GM23248 (cell line): ENCODE measurements around the gene RENBP. TPM values are rescaled to one million over a fixed set of nuclear protein-coding genes. Genes with fewer than 3 reads are reported as not detected.
A peak's percentile ranks its signal among the peaks of the same experiment; 100 is the strongest.

Experiments used
- DNase-seq: peaks from one replicate; pipeline ENCODE4 v3.0.0-alpha.2; 2015
- H2AFZ ChIP-seq: fragments of 200-600 bp; sonication (generic); 2 replicates; pipeline ENCODE4 v1.6.1; 2016; ENCODE audit warnings: antibody characterized with exemption
- H3F3A ChIP-seq: fragments of 200-600 bp; sonication (generic); 2 replicates; pipeline ENCODE4 v1.6.1; 2016; ENCODE audit warnings: mild to moderate bottlenecking, antibody characterized with exemption, mixed run types; ENCODE audit not compliant: insufficient read depth
- H3K27ac ChIP-seq: fragments of 200-600 bp; sonication (generic); 2 replicates; pipeline ENCODE4 v1.5.1; 2016; ENCODE audit warnings: mild to moderate bottlenecking
- H3K27me3 ChIP-seq: fragments of 200-600 bp; sonication (generic); replicated peaks from 2 replicates; pipeline ENCODE4 v1.6.1; 2016; ENCODE audit warnings: mild to moderate bottlenecking; ENCODE audit not compliant: insufficient read depth
- H3K36me3 ChIP-seq: fragments of 200-600 bp; sonication (generic); 2 replicates; pipeline ENCODE4 v1.6.1; 2016; ENCODE audit warnings: low read depth, mild to moderate bottlenecking
- H3K4me1 ChIP-seq: fragments of 200-600 bp; sonication (generic); 2 replicates; pipeline ENCODE4 v1.6.1; 2016; ENCODE audit warnings: mild to moderate bottlenecking; ENCODE audit not compliant: insufficient read depth
- H3K4me2 ChIP-seq: fragments of 200-600 bp; sonication (generic); one replicate; pipeline ENCODE4 v1.6.1; 2016; ENCODE audit warnings: mild to moderate bottlenecking; ENCODE audit not compliant: unreplicated experiment
- H3K4me3 ChIP-seq: fragments of 200-600 bp; sonication (generic); 2 replicates; pipeline ENCODE4 v1.5.1; 2016; ENCODE audit warnings: mild to moderate bottlenecking
- H3K79me2 ChIP-seq: fragments of 200-600 bp; sonication (generic); 2 replicates; pipeline ENCODE4 v1.6.1; 2016; ENCODE audit warnings: mild to moderate bottlenecking; ENCODE audit not compliant: insufficient read depth
- H3K9ac ChIP-seq: fragments of 200-600 bp; sonication (generic); 2 replicates; pipeline ENCODE4 v1.6.1; 2016; ENCODE audit warnings: mild to moderate bottlenecking
- H3K9me2 ChIP-seq: fragments of 200-600 bp; sonication (generic); 2 replicates; pipeline ENCODE4 v1.6.1; 2016; ENCODE audit warnings: mixed run types, mild to moderate bottlenecking, moderate library complexity; ENCODE audit not compliant: insufficient read depth
- H3K9me3 ChIP-seq: fragments of 200-600 bp; sonication (generic); one replicate; pipeline ENCODE4 v1.6.1; 2017; ENCODE audit warnings: low read depth
- H4K20me1 ChIP-seq: fragments of 200-600 bp; sonication (generic); 2 replicates; pipeline ENCODE4 v1.6.0; 2016; ENCODE audit not compliant: insufficient read depth
- EZH2 ChIP-seq: fragments of 200-600 bp; sonication (generic); IDR thresholded peaks from 2 replicates; pipeline ENCODE4 v1.6.1; 2018; ENCODE audit warnings: antibody characterized with exemption, mild to moderate bottlenecking; ENCODE audit not compliant: insufficient read depth, poor library complexity, severe bottlenecking
- EZH2phosphoT487 ChIP-seq: fragments of 200-600 bp; sonication (generic); IDR thresholded peaks from 2 replicates; pipeline ENCODE4 v1.6.1; 2018; ENCODE audit warnings: antibody characterized with exemption, moderate library complexity, mild to moderate bottlenecking, low read depth; ENCODE audit not compliant: insufficient read depth
- WGBS, 2 experiments: methylation state at CpG; one replicate each; pipeline ENCODE4 v1.1.6; 2015 to 2017; ENCODE audit warnings: low lambda C conversion rate in 2 of 2, low coverage in 1 of 2; ENCODE audit errors: missing lambda C conversion rate in 2 of 2; 5-methylcytosine and 5-hydroxymethylcytosine counted together
- in situ Hi-C: fragments of 300-500 bp; cut with MboI; formaldehyde crosslinking; loops from 2 replicates; pipeline ENCODE4 v1.15.0; 2020
- polyA plus RNA-seq: library from polyadenylated mRNA; unstranded; fragments of >200 nt; fragmentation: Nextera tagmentation; extraction: Ambion mirVana; gene quantifications from 2 replicates; pipeline ENCODE4 v1.2.1, GENCODE V29; 2016
- total RNA-seq: library from RNA; depleted of rRNA; stranded (reverse); fragments of >200 nt; shearing (Covaris generic); gene quantifications from 2 replicates; pipeline ENCODE4 v1.2.3, GENCODE V29; 2014

Gene RENBP
- total and polyA plus RNA-seq, 2 experiments from 2014 or later, result 0.11 TPM; not detected in 1

- Histone ChIP-seq H3K27me3 (no peaks in the 10 kb centered on the region), H3K36me3 (no peaks in the 10 kb centered on the region), H3K9ac (no peak overlapping the region), H3K79me2 (peaks cover 41% of the 10 kb centered on the region), H3K4me2 (no peak overlapping the region), H3K9me2 (no peaks in the 10 kb centered on the region), H3F3A (0 out of 2 replicates have a peak, but pooled peaks cover 6% of the 10 kb centered on the region), H2AFZ (no peak overlapping the region), H3K4me3 (no peak overlapping the region), H3K4me1 (no peaks in the 10 kb centered on the region), H3K9me3 (no peaks in the 10 kb centered on the region), H4K20me1 (no peaks in the 10 kb centered on the region), H3K27ac (no peak overlapping the region)
- TF ChIP-seq EZH2, result no peak
- no peak for TF ChIP-seq EZH2phosphoT487
- no peak for DNase-seq
- in situ Hi-C loops, result loop anchor here (10.0 kb wide), 1 partner anchor 177 kb away; no protein-coding TSS in a partner anchor
- WGBS, 2 experiments, result 84 to 87% methylated on average over 12 of the region's 13 CpGs
These were observed 12.7 kb downstream of the RENBP start for GRCh38 chrX:153931748-153932147.

- Histone ChIP-seq H4K20me1 (no peaks in the 10 kb centered on the region), H3K4me2 (no peak overlapping the region), H3K36me3 (no peaks in the 10 kb centered on the region), H3K9me2 (no peaks in the 10 kb centered on the region), H3K4me3 (no peak overlapping the region), H3K27me3 (no peaks in the 10 kb centered on the region), H3K9ac (no peak overlapping the region), H3K4me1 (no peaks in the 10 kb centered on the region), H3K9me3 (no peaks in the 10 kb centered on the region), H3F3A (0 out of 2 replicates have a peak, but pooled peaks cover 6% of the 10 kb centered on the region), H3K27ac (no peak overlapping the region), H3K79me2 (peaks cover 41% of the 10 kb centered on the region), H2AFZ (no peak overlapping the region)
- DNase-seq, result no peak
- 96 to 97% methylated on average over 6 to 8 of the region's 8 CpGs for WGBS, 2 experiments
- TF ChIP-seq EZH2phosphoT487 (no peak), EZH2 (no peak)
- in situ Hi-C loops, result loop anchor here (10.0 kb wide), 1 partner anchor 176 kb away; no protein-coding TSS in a partner anchor
These were observed 13.3 kb downstream of the RENBP start for GRCh38 chrX:153931151-153931550.

GRCh38 chrX:153930011-153930910 lies 14.2 kb downstream of the RENBP start:
- H3K27ac ChIP-seq, result no peak overlapping the region
- H3K4me3 ChIP-seq, result no peak overlapping the region
- no peaks in the 10 kb centered on the region for H3K9me2 ChIP-seq
- TF ChIP-seq EZH2phosphoT487 (no peak), EZH2 (no peak)
- H4K20me1 ChIP-seq, result no peaks in the 10 kb centered on the region
- in situ Hi-C loops, result loop anchor here (10.0 kb wide), 1 partner anchor 175 kb away; no protein-coding TSS in a partner anchor
- H3K4me1 ChIP-seq, result no peaks in the 10 kb centered on the region
- H3K27me3 ChIP-seq, result no peaks in the 10 kb centered on the region
- no peak for DNase-seq
- no peaks in the 10 kb centered on the region for H3K36me3 ChIP-seq
- peaks cover 41% of the 10 kb centered on the region for H3K79me2 ChIP-seq
- H3K4me2 ChIP-seq, result no peak overlapping the region
- no peak overlapping the region for H3K9ac ChIP-seq
- no peaks in the 10 kb centered on the region for H3K9me3 ChIP-seq
- 84 to 86% methylated on average over 23 to 25 of the region's 31 CpGs for WGBS, 2 experiments
- 0 out of 2 replicates have a peak, but pooled peaks cover 6% of the 10 kb centered on the region for H3F3A ChIP-seq
- no peak overlapping the region for H2AFZ ChIP-seq

GRCh38 chrX:153929576-153929975 lies 14.9 kb downstream of the RENBP start:
- H3K4me2 ChIP-seq, result no peak overlapping the region
- H3K27me3 ChIP-seq, result no peaks in the 10 kb centered on the region
- H3K4me3 ChIP-seq, result no peak overlapping the region
- H4K20me1 ChIP-seq, result no peaks in the 10 kb centered on the region
- no peaks in the 10 kb centered on the region for H3K36me3 ChIP-seq
- WGBS, 2 experiments, result 90 to 92% methylated on average over 2 to 4 of the region's 10 CpGs
- 0 out of 2 replicates have a peak, but pooled peaks cover 6% of the 10 kb centered on the region for H3F3A ChIP-seq
- TF ChIP-seq EZH2phosphoT487, result no peak
- TF ChIP-seq EZH2, result no peak
- H2AFZ ChIP-seq, result no peak overlapping the region
- no peak for DNase-seq
- H3K79me2 ChIP-seq, result peaks cover 39% of the 10 kb centered on the region
- 0 out of 2 replicates have a peak overlapping the region, but pooled peaks have one; percentile 12 for H3K27ac ChIP-seq
- H3K9me3 ChIP-seq, result no peaks in the 10 kb centered on the region
- H3K4me1 ChIP-seq, result no peaks in the 10 kb centered on the region
- in situ Hi-C loops, result no loop called here
- no peak overlapping the region for H3K9ac ChIP-seq
- H3K9me2 ChIP-seq, result no peaks in the 10 kb centered on the region
